ENCODE data around the gene ARMH1.

GRCh38 chr1:44724296-44724954 is 49.9 kb downstream of the ARMH1 start:
- TF ChIP-seq CTCF (IDR thresholded peaks at IDR 0.05; ENCODE audit: low read length) (no peak), EZH2 (optimal IDR thresholded peaks at IDR 0.05; ENCODE audit: low read depth, low read length) (no peak), EZH2phosphoT487 (IDR thresholded peaks at IDR 0.05; ENCODE audit: low read length) (no peak)
